PC-3 (cell line): ENCODE data around the gene NHS. TPM values are rescaled to one million over a fixed set of nuclear protein-coding genes. Genes with fewer than 3 reads are reported as not detected.
A peak's percentile ranks its signal among the peaks of the same experiment; 100 is the strongest.

Source experiments
- ATAC-seq: fragments of 200-7000 bp; cut with Tn5 transposase; 2 replicates; pipeline ENCODE4 v1.9.1; 2020; ENCODE audit warnings: mild to moderate bottlenecking, moderate library complexity
- BruUV-seq: library from RNA; stranded (reverse); fragments of 400-500 nt; replicated peaks from 2 replicates; lab custom pipeline; 2021; lab: Mats Ljungman, UMichigan
- CTCF ChIA-PET: fragments of 300-600 bp; sonication (Branson Sonifier 250); formaldehyde crosslinking; loops from one replicate; lab custom pipeline; 2022; ENCODE audit warnings: antibody characterized with exemption; lab: Charles Lee
- POLR2A ChIA-PET: fragments of 300-600 bp; sonication (Branson Sonifier 250); formaldehyde crosslinking; loops from one replicate; lab custom pipeline; 2022; ENCODE audit warnings: antibody characterized with exemption; ENCODE audit not compliant: unreplicated experiment; lab: Charles Lee
- DNase-seq: peaks from one replicate; pipeline ENCODE4 v3.0.0-alpha.2; 2015
- H2AFZ ChIP-seq: fragments of 300-600 bp; sonication (generic); 2 replicates; pipeline ENCODE4 v1.6.0; 2016; ENCODE audit warnings: antibody characterized with exemption, low read length
- H3F3A ChIP-seq: fragments of 300-600 bp; sonication (generic); one replicate; pipeline ENCODE4 v1.6.0; 2017; ENCODE audit warnings: antibody characterized with exemption, low read length, control low read depth, mild to moderate bottlenecking; ENCODE audit not compliant: unreplicated experiment
- H3K27ac ChIP-seq: fragments of 300-600 bp; sonication (generic); 2 replicates; pipeline ENCODE4 v1.5.1; 2016; ENCODE audit warnings: mild to moderate bottlenecking, low read length
- H3K27me3 ChIP-seq: fragments of 300-600 bp; sonication (generic); 2 replicates; pipeline ENCODE4 v1.6.1; 2016; ENCODE audit warnings: low read length, mixed read lengths
- H3K36me3 ChIP-seq: fragments of 300-600 bp; sonication (generic); 2 replicates; pipeline ENCODE4 v1.6.1; 2016; ENCODE audit warnings: low read depth, mixed run types, low read length, mixed read lengths
- H3K4me1 ChIP-seq: fragments of 300-600 bp; sonication (generic); 2 replicates; pipeline ENCODE4 v1.5.1; 2016; ENCODE audit warnings: low read length; ENCODE audit not compliant: insufficient read depth
- H3K4me2 ChIP-seq: fragments of 300-600 bp; sonication (generic); 2 replicates; pipeline ENCODE4 v1.6.0; 2016; ENCODE audit warnings: low read length
- H3K4me3 ChIP-seq: fragments of 300-600 bp; sonication (generic); 2 replicates; pipeline ENCODE4 v1.5.1; 2016; ENCODE audit warnings: mild to moderate bottlenecking, low read length, mixed read lengths
- H3K79me2 ChIP-seq: fragments of 300-600 bp; sonication (generic); 2 replicates; pipeline ENCODE4 v1.6.1; 2017; ENCODE audit warnings: low read length, mixed read lengths
- H3K9ac ChIP-seq: fragments of 300-600 bp; sonication (generic); 2 replicates; pipeline ENCODE4 v1.6.0; 2016; ENCODE audit warnings: mild to moderate bottlenecking, low read length
- H3K9me2 ChIP-seq: fragments of 300-600 bp; sonication (generic); replicated peaks from 2 replicates; pipeline ENCODE4 v1.6.1; 2016; ENCODE audit warnings: mixed run types, low read length, mixed read lengths
- H3K9me3 ChIP-seq: fragments of 300-600 bp; sonication (generic); 2 replicates; pipeline ENCODE4 v1.6.1; 2016; ENCODE audit warnings: low read length, mixed read lengths
- H4K20me1 ChIP-seq: fragments of 300-600 bp; sonication (generic); 2 replicates; pipeline ENCODE4 v1.6.1; 2016; ENCODE audit warnings: low read length, mixed read lengths
- CTCF ChIP-seq: fragments of 300-600 bp; sonication (generic); conservative IDR thresholded peaks from 2 replicates; pipeline ENCODE4 v1.5.1; 2017; ENCODE audit warnings: antibody characterized with exemption, low read depth, mild to moderate bottlenecking, low read length
- EZH2 ChIP-seq: fragments of 300-600 bp; sonication (generic); IDR thresholded peaks from one replicate; pipeline ENCODE4 v1.6.1; 2017; ENCODE audit warnings: antibody characterized with exemption, mild to moderate bottlenecking, low read length; ENCODE audit not compliant: unreplicated experiment
- EZH2phosphoT487 ChIP-seq: fragments of 300-600 bp; sonication (generic); IDR thresholded peaks from 2 replicates; pipeline ENCODE4 v1.6.1; 2018; ENCODE audit warnings: mild to moderate bottlenecking, antibody characterized with exemption, low read length, borderline replicate concordance
- intact Hi-C: fragments of 100-400 bp; cut with micrococcal nuclease; formaldehyde crosslinking; loops from 2 replicates; pipeline ENCODE4 v1.9.0; 2023
- total RNA-seq: library from RNA; depleted of rRNA; stranded (reverse); fragments of >200 nt; gene quantifications from 2 replicates; pipeline ENCODE4 v1.2.3, GENCODE V29; 2014

The NHS gene
- total RNA-seq, 1 experiment from 2014 or later: 4.9 TPM

DNA sequence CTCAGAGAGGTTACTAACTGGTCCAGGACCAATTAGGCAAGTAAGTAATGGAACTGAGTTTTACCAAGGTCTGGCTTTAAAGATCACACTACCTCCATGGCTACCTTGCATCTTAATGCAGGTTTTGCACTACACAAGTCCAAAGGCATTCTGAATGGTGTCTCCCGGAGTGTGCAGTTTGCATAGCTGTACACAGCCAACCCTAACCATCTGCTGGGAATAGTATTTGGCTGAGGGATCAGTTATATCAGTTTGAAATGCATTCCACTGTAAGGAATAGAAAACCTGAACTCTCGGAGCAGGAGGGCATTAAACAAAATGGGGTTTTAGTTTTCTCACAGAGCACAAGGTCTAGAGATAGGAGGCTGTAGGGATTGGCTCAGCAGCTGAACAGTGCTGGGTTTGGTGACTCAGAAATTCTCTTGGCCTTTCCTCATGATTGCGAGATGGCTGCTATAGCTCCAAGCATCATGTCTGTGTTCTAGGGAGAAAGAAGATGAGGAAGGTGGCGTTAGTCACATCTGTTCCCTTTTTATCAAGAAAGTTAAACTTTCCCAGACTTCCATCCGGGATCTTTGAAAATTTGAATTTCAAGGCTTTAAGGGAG is 177.1 kb downstream of the NHS start:
- BruUV-seq: no TSS peak
- no peak for TF ChIP-seq EZH2
- TF ChIP-seq EZH2phosphoT487: no peak
- no peak for TF ChIP-seq CTCF
- peaks cover 37% of the 10 kb centered on the region for H3K4me1 ChIP-seq
- no peaks in the 10 kb centered on the region for H4K20me1 ChIP-seq
- no peak overlapping the region for H2AFZ ChIP-seq
- H3K36me3 ChIP-seq: no peaks in the 10 kb centered on the region
- H3K79me2 ChIP-seq: no peaks in the 10 kb centered on the region
- no peak overlapping the region for H3K4me3 ChIP-seq
- intact Hi-C loops: no loop called here
- H3K9me3 ChIP-seq: no peaks in the 10 kb centered on the region
- no peak overlapping the region for H3K4me2 ChIP-seq
- peaks cover 6% of the 10 kb centered on the region for H3F3A ChIP-seq
- H3K9me2 ChIP-seq: no peaks in the 10 kb centered on the region
- no peaks in the 10 kb centered on the region for H3K27me3 ChIP-seq
- ChIA-PET CTCF (no interaction called here), POLR2A (no interaction called here)
- DNase-seq: peak; percentile 10
- H3K27ac ChIP-seq: no peak overlapping the region
- no peak overlapping the region for H3K9ac ChIP-seq
- ATAC-seq: no peak

- peak overlapping the region; percentile 62 for H3K4me2 ChIP-seq
- no peaks in the 10 kb centered on the region for H3K27me3 ChIP-seq
- H3K9me3 ChIP-seq: no peaks in the 10 kb centered on the region
- H4K20me1 ChIP-seq: no peaks in the 10 kb centered on the region
- peaks cover 6% of the 10 kb centered on the region for H3F3A ChIP-seq
- POLR2A ChIA-PET: no interaction called here
- H3K4me3 ChIP-seq: no peak overlapping the region
- H3K79me2 ChIP-seq: no peaks in the 10 kb centered on the region
- peak overlapping the region; percentile 44 for H3K9ac ChIP-seq
- no peak for TF ChIP-seq EZH2
- no peak for TF ChIP-seq EZH2phosphoT487
- no peak for TF ChIP-seq CTCF
- CTCF ChIA-PET: no interaction called here
- no TSS peak for BruUV-seq
- H3K36me3 ChIP-seq: no peaks in the 10 kb centered on the region
- ATAC-seq: peak; percentile 89
- no peaks in the 10 kb centered on the region for H3K9me2 ChIP-seq
- H3K27ac ChIP-seq: peak overlapping the region; percentile 96
- H3K4me1 ChIP-seq: peaks cover 27% of the 10 kb centered on the region
- intact Hi-C loops: no loop called here
- peak overlapping the region; percentile 48; the same call in 1 of the 2 replicates for H2AFZ ChIP-seq
- peak; percentile 83 for DNase-seq
These were observed 178.5 kb downstream of the NHS start for GRCh38 chrX:17553469-17553868.

DNA sequence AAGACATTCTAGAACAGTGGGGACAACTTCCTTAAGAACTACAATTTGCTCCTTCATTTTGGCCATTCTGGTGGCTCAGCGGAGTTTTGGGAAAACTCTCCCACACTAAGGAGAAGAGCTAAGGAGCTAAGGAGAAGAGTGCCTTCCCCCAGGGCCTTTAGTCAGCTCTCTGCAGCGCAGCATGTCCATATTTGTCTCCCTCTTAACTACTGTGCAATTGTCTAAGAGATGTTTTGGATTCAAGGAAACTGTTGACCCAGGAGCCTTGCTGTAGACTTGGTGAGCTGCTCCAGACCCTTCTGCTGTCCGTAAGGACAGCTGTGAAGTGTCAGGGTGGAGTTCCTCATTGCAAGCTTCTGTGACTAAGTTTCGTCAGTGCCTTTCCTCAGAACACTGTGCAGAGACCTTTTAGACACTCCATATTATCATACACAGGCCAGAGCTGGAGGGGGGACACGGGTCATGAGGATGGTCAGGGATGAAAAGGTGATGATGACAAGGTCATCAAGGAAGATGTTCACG is 179.0 kb downstream of the NHS start:
- Histone ChIP-seq H3K27me3 (no peaks in the 10 kb centered on the region), H3F3A (peaks cover 6% of the 10 kb centered on the region), H3K79me2 (no peaks in the 10 kb centered on the region), H3K4me3 (no peak overlapping the region), H3K4me1 (peaks cover 30% of the 10 kb centered on the region), H3K9me3 (no peaks in the 10 kb centered on the region), H3K9ac (peak overlapping the region; percentile 44), H3K9me2 (no peaks in the 10 kb centered on the region), H2AFZ (peak overlapping the region; percentile 48; the same call in 1 of the 2 replicates), H3K27ac (peak overlapping the region; percentile 96), H3K36me3 (no peaks in the 10 kb centered on the region), H3K4me2 (peak overlapping the region; percentile 62), H4K20me1 (no peaks in the 10 kb centered on the region)
- intact Hi-C loops: no loop called here
- BruUV-seq: no TSS peak
- TF ChIP-seq CTCF (no peak), EZH2 (no peak), EZH2phosphoT487 (no peak)
- ChIA-PET CTCF (interaction anchor here (0.6 kb wide), 1 partner anchor 32 kb away, joined by 4 read pairs; no protein-coding TSS in a partner anchor), POLR2A (no interaction called here)
- DNase-seq: no peak
- ATAC-seq: no peak
